Stomach (tissue), 9 donors: ENCODE results near the gene SLC37A1. TPM values are rescaled to one million over a fixed set of nuclear protein-coding genes. Genes with fewer than 3 reads are reported as not detected.

Experiments used
- DNase-seq, 2 donors: peaks; one replicate each; pipeline versions ENCODE4 v3.0.0 to v3.0.0-alpha.2; 2013 to 2019
- H3K27ac ChIP-seq, 5 donors: fragments of 200-600 bp in 4 of 5; sonication (generic) in 4 of 5; one replicate each; pipeline ENCODE4 v1.5.1; 2013 to 2019; ENCODE audit warnings: mild to moderate bottlenecking in 1 of 5, moderate library complexity in 1 of 5
- H3K27me3 ChIP-seq, 3 donors: fragments of 200-600 bp; sonication (generic); one replicate each; pipeline ENCODE4 v1.5.1; 2017 to 2019; ENCODE audit warnings: mixed run types in 1 of 3
- H3K36me3 ChIP-seq, 4 donors: fragments of 200-600 bp; sonication (generic); 1 replicate in 3 of 4; 2 replicates in 1 of 4; pipeline ENCODE4 v1.5.1; 2016 to 2019
- H3K4me1 ChIP-seq, 4 donors: fragments of 200-600 bp; sonication (generic); one replicate each; pipeline ENCODE4 v1.5.1; 2016 to 2019
- H3K4me3 ChIP-seq, 4 donors: fragments of 200-600 bp; sonication (generic) in 3 of 4; one replicate each; pipeline ENCODE4 v1.5.1; 2016 to 2019; ENCODE audit warnings: mild to moderate bottlenecking in 1 of 4
- H3K9me3 ChIP-seq, 4 donors: fragments of 200-600 bp; sonication (generic); one replicate each; pipeline ENCODE4 v1.5.1; 2016 to 2019
- EP300 ChIP-seq: sonication (generic); formaldehyde crosslinking; IDR thresholded peaks from one replicate; pipeline ENCODE4 v1.6.1; 2017; ENCODE audit warnings: antibody characterized with exemption
- POLR2A ChIP-seq, 4 donors: fragments of 450-650 bp; IDR thresholded peaks; one replicate each; pipeline ENCODE4 v1.6.1; 2016; ENCODE audit warnings: antibody characterized with exemption in 4 of 4, control low read depth in 2 of 4, mild to moderate bottlenecking in 1 of 4, moderate library complexity in 1 of 4
- POLR2AphosphoS5 ChIP-seq, 3 donors: sonication (generic); formaldehyde crosslinking; IDR thresholded peaks; one replicate each; pipeline ENCODE4 v1.6.1; 2016; ENCODE audit warnings: antibody characterized with exemption in 3 of 3
- WGBS, 5 donors: extraction: QIAGEN DNeasy Blood & Tissue Kit in 3 of 5; methylation state at CpG; one replicate each; pipeline versions ENCODE4 v1.1.5 to v1.1.7; 2013 to 2018; 5-methylcytosine and 5-hydroxymethylcytosine counted together
- intact Hi-C: fragments of 100-400 bp; cut with DNase I; formaldehyde crosslinking; loops from one replicate; pipeline ENCODE4 v1.15.1; 2023; ENCODE audit warnings: low total_unique reads
- polyA plus RNA-seq, 3 donors: library from polyadenylated mRNA; stranded (reverse); fragments of 200-250 nt; gene quantifications; one replicate each; pipeline ENCODE4 v1.2.3, GENCODE V29; 2013
- total RNA-seq, 5 donors: library from RNA; depleted of rRNA; stranded (reverse); fragments of >200 nt; gene quantifications; one replicate each; pipeline versions ENCODE4 v1.1.0 to v1.2.3, GENCODE V29; 2014 to 2016
- TF ChIP-seq, protein P1 (sequence below), 7 experiments: fragments of 450-650 bp in 4 of 7; fragments of 200-600 bp in 3 of 7; sonication (generic) in 3 of 7; IDR thresholded peaks; one replicate each; pipeline ENCODE4 v1.5.1; 2016 to 2019; ENCODE audit warnings: antibody characterized with exemption in 7 of 7, control low read depth in 2 of 7, mild to moderate bottlenecking in 1 of 7
- donor health status: healthy with polysubstance abuse.
- donor health status: Bipolar disorder and iron deficiency.
- donor health status: healthy.

The SLC37A1 gene
- total and polyA plus RNA-seq, 8 donors, result 9.8 to 72.9 (median 18.1) TPM

DNA sequence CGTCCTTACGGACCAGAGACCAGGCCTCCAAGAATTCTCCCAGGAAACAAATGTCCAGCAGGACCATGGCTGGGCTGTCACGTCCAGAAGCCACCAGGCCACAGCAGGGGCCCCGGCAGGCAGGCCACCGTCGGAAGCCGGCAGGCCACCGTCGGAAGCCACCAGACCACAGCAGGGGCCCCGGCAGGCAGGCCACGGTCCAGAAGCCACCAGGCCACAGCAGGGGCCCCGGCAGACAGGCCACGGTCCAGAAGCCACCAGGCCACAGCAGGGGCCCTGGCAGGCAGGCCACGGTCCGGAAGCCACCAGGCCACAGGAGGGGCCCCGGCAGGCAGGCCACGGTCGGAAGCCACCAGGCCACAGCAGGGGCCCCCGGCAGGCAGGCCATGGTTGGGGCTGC lies 72.8 kb downstream of the SLC37A1 start:
- Histone ChIP-seq H3K27ac (no peak overlapping the region), H3K27me3 (no peaks in the 10 kb centered on the region), H3K36me3 (no peaks in the 10 kb centered on the region), H3K9me3 (no peaks in the 10 kb centered on the region), H3K4me3 (no peak overlapping the region), H3K4me1 (no peaks in the 10 kb centered on the region)
- WGBS, 5 donors, result 86 to 96% (median 92%) methylated on average over 11 to 19 of the region's 19 CpGs
- intact Hi-C loops, result no loop called here
- TF ChIP-seq, protein P1, sequence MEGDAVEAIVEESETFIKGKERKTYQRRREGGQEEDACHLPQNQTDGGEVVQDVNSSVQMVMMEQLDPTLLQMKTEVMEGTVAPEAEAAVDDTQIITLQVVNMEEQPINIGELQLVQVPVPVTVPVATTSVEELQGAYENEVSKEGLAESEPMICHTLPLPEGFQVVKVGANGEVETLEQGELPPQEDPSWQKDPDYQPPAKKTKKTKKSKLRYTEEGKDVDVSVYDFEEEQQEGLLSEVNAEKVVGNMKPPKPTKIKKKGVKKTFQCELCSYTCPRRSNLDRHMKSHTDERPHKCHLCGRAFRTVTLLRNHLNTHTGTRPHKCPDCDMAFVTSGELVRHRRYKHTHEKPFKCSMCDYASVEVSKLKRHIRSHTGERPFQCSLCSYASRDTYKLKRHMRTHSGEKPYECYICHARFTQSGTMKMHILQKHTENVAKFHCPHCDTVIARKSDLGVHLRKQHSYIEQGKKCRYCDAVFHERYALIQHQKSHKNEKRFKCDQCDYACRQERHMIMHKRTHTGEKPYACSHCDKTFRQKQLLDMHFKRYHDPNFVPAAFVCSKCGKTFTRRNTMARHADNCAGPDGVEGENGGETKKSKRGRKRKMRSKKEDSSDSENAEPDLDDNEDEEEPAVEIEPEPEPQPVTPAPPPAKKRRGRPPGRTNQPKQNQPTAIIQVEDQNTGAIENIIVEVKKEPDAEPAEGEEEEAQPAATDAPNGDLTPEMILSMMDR (IDR thresholded peaks at IDR 0.05), result no peak
- no peak for TF ChIP-seq POLR2AphosphoS5 (IDR thresholded peaks at IDR 0.05)
- no peak for TF ChIP-seq EP300
- DNase-seq, result no peak

DNA sequence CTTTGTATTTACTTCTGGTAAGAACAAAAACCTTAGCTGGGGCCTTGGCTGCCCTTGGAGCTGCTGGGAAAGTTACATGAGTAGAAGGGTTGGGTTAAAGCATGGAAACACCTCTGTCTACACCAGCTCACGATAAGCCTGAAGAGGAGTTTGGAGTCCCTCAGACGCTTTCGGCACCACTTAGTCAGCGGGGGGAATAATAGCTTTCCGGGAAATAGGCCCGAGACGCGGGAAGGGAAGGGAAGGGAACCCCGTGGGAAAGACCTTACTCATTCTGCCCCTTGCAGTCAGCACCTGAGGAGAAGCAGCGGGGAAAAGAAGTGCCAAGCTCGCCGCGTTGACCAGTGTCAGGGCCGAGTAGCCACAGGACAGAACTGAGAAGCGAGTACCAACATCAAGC lies 73.4 kb downstream of the SLC37A1 start:
- no peak overlapping the region for H3K27ac ChIP-seq
- intact Hi-C loops, result no loop called here
- H3K27me3 ChIP-seq, result no peaks in the 10 kb centered on the region
- WGBS, 5 donors, result 83 to 93% (median 85%) methylated on average over 14 to 15 of the region's 15 CpGs
- H3K9me3 ChIP-seq, result no peaks in the 10 kb centered on the region
- no peaks in the 10 kb centered on the region for H3K36me3 ChIP-seq
- TF ChIP-seq, protein P1 (IDR thresholded peaks at IDR 0.05), result no peak
- no peaks in the 10 kb centered on the region for H3K4me1 ChIP-seq
- no peak for DNase-seq
- no peak overlapping the region for H3K4me3 ChIP-seq

DNA sequence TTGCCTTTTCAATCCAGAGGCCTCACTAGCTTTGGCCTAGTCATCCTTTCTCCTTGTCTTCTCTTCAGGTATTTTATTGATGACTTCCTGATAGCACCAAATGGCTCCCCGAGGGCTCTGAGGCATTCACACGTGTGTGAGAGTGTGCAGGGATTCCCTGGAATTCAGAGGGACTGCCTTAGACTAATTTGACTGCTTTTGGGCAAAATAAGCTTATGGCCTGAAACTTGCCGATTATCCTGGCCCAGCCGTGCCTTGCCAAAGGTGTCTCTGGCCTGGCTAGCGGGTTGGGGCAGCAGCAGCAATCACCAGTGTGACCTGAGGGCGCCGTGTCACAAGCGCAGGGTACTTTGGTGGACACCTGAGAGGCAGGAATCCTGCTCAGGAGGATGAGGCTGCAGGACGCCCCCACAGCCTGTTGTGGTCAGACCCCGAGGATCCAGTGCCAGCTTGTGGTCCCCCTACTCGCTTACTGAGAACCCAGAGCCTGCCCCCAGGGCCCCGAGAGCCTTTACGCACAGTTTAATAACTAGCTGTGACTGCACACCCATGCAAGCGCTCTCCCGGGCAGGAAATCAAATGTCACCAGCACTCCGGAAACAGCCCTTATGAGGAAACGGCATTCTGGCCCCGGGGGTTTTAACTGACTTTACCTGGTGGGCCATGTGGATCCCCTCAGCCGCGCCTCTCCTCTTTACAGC lies 76.9 kb downstream of the SLC37A1 start:
- Histone ChIP-seq H3K27me3 (peaks cover 0 to 22% (median 0%) of the 10 kb centered on the region in 3 donors), H3K27ac (no peak overlapping the region), H3K9me3 (no peaks in the 10 kb centered on the region), H3K4me3 (no peak overlapping the region), H3K36me3 (no peaks in the 10 kb centered on the region), H3K4me1 (peaks cover 8 to 12% (median 12%) of the 10 kb centered on the region in 4 donors)
- TF ChIP-seq EP300 (no peak), POLR2AphosphoS5 (IDR thresholded peaks at IDR 0.05) (no peak), POLR2A (IDR thresholded peaks at IDR 0.05) (no peak)
- TF ChIP-seq, protein P1 (IDR thresholded peaks at IDR 0.05), result no peak
- intact Hi-C loops, result loop anchor here (10.0 kb wide), 2 partner anchors 64 to 224 kb away; partner anchors contain the start of gene PDE9A
- no peak for DNase-seq
- WGBS, 5 donors, result 60 to 82% (median 74%) methylated on average over 12 to 20 of the region's 20 CpGs

DNA sequence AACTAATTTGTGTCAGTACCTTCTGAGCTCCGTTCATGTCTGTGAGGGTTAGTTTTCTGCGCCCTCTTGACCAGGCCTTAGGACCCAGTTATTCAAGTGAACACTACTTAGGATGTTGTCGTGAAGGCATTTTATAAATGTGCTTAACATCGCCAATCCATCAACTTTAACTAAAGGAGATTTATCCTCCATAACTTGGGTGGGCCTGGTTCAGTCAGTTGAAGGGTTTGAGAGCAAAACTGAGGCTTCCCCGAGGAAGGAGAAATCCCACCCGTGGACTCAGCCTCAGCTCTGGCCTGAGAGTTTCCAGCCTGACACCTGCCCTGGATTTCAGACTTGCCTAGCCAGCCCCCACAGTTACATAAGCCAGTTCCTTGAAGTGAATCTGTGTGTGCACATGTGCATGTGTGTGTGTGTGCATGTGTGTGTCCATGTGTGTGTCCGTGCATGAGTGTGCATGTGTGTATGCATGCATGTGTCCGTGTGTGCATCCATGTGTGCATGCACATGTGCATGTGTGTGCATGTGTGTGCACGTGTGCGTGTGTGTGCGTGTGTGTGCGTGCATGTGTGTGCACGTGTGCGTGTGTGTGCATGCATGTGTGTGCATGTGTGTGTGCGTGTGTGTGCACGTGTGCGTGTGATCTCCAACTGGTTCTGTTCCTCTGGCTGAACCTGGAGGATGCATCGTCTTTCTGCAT lies 77.7 kb downstream of the SLC37A1 start:
- 65 to 90% (median 87%) methylated on average over 16 to 18 of the region's 18 CpGs for WGBS, 5 donors
- no peak for TF ChIP-seq EP300
- TF ChIP-seq, protein P1 (IDR thresholded peaks at IDR 0.05), result no peak
- Histone ChIP-seq H3K4me3 (no peak overlapping the region), H3K27me3 (peaks cover 0 to 22% (median 0%) of the 10 kb centered on the region in 3 donors), H3K27ac (no peak overlapping the region), H3K4me1 (peaks cover 8 to 12% (median 12%) of the 10 kb centered on the region in 4 donors), H3K9me3 (no peaks in the 10 kb centered on the region), H3K36me3 (no peaks in the 10 kb centered on the region)
- no peak for DNase-seq
- intact Hi-C loops, result loop anchor here (10.0 kb wide), 2 partner anchors 63 to 223 kb away; partner anchors contain the start of gene PDE9A
